ENCODE results near the gene RRAGB. TPM values are rescaled to one million over a fixed set of nuclear protein-coding genes. Genes with fewer than 3 reads are reported as not detected.
A peak's percentile ranks its signal among the peaks of the same experiment; 100 is the strongest.
"Not testable (repeated sequence)": the region's sequence is repeated elsewhere in the genome, so short reads cannot be mapped to it uniquely, and the experiment has no call there.

The RRAGB gene, protein sequence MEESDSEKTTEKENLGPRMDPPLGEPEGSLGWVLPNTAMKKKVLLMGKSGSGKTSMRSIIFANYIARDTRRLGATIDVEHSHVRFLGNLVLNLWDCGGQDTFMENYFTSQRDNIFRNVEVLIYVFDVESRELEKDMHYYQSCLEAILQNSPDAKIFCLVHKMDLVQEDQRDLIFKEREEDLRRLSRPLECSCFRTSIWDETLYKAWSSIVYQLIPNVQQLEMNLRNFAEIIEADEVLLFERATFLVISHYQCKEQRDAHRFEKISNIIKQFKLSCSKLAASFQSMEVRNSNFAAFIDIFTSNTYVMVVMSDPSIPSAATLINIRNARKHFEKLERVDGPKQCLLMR
- total RNA-seq: 28.5 TPM

DNA sequence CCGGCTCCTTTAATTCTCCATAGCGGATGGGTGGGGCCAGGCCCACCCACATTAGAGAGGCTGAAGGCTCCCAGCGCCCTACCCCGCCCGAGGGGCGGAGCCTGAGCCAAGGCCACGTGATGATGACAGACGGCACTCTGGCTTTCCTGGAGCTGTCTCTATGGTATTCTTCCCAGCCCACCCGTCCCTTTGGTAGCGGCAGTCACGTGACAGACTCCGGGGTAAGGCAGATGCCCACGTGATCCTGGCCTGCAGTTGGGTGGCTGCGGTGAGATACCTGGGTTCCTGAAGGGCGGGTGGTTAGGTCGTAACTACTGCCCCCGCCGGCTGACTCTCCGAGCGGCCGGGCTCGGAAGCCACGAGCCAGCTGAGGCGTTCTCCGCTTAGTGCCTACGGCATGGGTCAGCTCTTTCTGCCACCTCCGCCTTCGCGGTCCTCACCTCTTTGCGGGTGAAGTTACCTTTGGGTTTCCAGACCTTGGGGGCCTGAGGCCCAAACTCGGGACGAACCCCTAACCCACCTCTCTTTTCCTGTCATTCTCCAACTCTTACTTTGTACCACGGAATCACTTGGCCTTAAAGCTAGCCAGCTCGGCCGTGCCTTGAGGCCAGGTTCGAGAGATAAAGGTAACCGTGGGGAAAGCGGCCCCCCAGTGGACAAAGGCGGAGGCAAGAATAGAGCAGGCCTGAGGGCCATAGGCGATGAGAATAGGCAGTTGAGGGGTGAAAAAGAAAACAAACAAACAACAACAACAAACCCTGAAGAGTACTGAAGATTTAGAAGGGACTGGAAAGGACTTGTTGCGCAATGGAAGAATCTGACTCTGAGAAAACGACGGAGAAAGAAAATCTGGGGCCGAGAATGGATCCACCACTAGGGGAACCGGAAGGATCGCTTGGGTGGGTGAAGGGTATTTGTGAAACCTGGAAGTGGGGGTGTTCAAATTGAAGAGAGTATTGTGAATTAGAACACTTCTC, at the start of gene RRAGB:
Gene RRAGB, plus strand, starts transcription at position 229 of the 977 bp plus-strand sequence. Its CDS starts 579 bp downstream, at position 808.
- DNase-seq (ENCODE audit: low spot score): peak; percentile 95
- intact Hi-C loops (cut with DNase I): no loop called here
- ATAC-seq: peak; percentile 100

DNA sequence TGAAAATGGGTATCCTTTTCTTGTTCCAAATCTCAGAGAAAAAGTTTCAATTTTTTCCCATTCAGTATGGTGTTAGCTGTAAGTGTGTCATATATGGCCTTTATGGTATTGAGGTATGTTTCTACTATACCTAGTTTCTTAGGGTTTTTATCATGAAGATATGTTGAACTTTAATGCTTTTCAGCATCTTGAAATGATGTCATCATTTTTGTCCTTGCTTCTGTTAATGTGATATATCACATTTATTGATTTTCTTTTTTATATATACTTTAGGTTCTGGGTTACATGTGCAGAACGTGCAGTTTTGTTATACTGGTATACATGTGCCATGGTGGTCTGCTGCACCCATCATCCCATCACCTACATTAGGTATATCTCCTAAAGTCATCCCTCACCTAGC, 49.5 kb upstream of the RRAGB start:
- no peak for DNase-seq (ENCODE audit: low spot score)
- intact Hi-C loops (cut with DNase I): no loop called here
- no peak for ATAC-seq

DNA sequence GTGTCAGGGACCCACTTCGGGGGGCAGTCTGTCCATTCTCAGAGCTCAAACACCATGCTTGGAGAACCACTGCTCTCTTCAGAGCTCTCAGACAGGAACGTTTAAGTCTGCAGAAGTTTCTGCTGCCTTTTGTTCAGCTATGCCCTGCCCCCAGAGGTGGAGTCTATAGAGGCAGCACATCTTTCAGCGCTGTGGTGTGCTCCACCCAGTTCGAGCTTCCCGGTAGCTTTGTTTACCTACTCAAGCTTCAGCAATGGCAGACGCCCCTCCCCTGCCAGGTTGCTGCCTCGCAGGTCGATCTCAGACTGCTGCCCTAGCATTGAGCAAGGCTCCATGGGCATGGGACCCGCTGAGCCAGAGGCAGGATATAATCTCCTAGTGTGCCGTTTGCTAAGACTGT, 29.0 kb upstream of the RRAGB start:
- DNase-seq (ENCODE audit: low spot score); intact Hi-C loops (cut with DNase I); ATAC-seq: not testable (repeated sequence)

DNA sequence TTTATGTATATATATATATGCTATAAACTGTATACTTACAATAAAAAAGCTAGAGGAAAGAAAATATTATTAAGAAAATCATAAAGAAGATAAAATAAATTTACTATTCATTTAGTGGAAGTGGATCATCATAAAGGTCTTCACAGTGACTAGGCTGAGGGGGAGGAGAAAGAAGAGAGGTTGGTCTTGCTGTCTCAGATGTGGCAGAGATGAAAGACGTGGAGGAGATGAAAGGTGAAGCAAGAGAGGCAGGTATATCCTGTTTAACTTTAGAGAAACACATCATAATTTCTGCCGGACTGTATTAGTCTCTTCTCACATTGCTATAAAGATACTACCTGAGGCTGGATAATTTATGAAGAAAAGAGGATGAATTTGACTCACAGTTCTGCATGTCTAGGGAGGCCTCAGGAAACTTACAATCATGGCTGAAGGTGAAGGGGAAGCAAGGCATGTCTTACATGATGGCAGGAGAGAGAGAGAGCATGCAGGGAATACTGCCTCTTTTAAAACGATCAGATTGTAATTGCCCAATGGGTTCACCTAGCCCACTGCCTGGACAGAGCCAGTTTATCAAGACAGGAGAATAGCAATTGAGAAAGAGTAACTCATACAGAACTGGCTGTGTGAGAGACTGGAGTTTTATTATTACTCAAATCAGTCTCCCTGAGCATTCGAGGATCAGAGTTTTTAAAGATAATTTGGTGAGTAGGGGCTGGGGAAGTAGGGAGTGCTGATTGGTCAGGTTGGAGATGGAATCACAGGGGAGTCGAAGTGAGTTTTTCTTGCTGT, 22.1 kb upstream of the RRAGB start:
- intact Hi-C loops (cut with DNase I): no loop called here
- ATAC-seq (no peak), DNase-seq (ENCODE audit: low spot score) (no peak)

DNA sequence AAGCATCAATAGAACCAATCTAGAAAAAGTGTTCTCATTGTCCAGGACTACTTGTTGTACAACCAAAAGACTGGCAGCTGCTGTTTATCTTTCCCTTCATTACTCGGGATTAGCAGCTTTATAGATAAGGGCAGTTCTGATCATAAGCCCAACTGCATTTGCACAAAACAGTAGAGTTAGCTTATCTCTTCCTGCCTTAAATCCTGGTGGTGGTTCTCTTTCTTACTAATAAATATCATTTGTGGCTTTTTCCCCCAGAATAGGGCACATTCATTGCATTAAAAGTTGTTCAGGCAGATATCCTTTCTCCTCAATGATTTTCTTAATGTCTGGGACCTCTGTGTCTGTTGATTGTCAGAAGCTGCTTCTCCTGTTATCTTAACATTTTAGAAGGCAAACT, 20.2 kb upstream of the RRAGB start:
- no peak for DNase-seq (ENCODE audit: low spot score)
- ATAC-seq: no peak
- intact Hi-C loops (cut with DNase I): no loop called here

DNA sequence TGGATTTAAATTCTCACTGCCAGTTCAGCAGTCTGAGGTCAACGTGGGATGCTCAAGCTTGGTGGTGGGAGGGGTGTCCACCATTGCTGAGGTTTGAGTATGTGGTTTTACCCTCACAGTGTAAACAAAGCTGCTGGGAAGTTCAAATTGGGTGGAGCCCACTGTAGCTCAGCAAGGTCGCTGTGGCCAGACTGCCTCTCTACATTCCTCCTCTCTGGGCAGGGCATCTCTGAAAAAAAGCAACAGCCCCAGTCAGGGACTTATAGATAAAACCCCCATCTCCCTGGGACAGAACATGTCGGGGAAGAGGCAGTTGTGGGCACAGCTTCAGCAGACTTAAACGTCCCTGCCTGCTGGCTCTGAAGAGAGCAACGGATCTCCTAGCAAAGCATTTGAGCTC, 14.9 kb upstream of the RRAGB start:
- DNase-seq (ENCODE audit: low spot score) (no peak), ATAC-seq (no peak)
- intact Hi-C loops (cut with DNase I): no loop called here

DNA sequence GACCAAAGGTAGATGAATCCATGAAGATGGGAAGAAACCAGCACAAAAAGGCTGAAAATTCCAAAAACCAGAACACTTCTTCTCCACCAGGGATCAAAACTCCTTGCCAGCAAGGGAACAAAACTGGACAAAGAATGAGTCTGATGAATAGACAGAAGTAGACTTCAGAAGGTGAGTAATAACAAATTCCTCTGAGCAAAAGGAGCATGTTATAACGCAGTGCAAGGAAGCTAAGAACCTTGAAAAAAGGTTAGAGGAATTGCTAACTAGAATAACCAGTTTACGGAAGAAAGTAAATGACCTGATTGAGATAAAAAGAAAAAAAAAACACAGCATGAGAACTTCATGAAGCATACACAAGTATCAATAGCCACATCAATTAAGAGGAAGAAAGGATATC, 14.1 kb upstream of the RRAGB start:
- DNase-seq (ENCODE audit: low spot score); ATAC-seq; intact Hi-C loops (cut with DNase I): not testable (repeated sequence)

DNA sequence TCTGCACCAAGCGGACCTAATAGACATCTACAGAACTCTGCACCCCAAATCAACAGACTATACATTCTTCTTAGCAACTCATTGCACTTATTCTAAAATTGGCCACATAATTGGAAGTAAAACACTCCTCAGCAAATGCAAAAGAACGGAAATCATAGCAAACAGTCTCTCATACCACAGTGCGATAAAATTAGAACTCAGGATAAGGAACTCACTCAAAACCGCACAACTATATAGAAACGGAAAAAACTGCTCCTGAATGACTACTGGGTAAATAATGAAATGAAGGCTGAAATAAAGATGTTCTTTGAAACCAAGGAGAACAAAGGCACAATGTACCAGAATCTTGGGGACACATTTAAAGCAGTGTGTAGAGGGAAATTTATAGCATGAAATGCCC, 12.5 kb upstream of the RRAGB start:
- DNase-seq (ENCODE audit: low spot score); intact Hi-C loops (cut with DNase I); ATAC-seq: not testable (repeated sequence)

DNA sequence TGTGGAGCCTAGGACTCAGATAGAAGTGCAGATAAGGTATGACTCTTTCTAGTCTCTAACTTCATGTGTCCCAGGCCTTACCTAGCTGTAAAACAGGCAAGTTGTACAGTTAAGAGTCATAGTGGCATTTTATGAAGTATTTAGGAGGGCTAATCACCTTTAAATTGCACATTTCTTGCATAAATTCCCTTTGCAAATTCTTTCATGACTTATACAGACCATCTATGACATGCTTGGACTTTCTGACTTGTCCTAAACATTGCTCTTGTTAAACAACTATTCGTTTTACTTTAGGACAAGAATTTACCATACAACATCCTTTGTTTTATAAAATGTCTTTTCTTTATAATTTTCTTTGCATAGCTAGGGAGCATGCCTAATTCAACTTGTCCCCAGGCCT, 7.8 kb upstream of the RRAGB start:
- intact Hi-C loops (cut with DNase I): no loop called here
- no peak for ATAC-seq
- DNase-seq (ENCODE audit: low spot score): no peak

DNA sequence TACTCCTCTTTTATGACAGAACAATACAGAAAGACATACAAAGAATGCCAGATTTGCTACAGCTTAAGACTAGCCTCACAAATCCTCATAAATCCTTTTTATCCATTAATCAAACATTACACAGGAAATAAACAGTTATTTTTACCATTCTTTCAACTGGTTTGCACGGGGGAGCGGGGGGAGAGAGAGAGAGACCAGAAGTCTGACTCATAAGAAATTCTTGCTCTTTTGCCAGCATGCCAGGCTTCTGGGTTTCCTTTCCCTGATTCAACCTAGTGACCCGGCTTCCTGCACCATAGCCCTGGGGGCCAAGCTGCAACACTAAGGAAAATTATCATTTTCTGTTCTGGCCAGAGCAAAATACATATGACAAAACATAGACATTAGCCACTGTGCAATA, 6.8 kb upstream of the RRAGB start:
- intact Hi-C loops (cut with DNase I): no loop called here
- no peak for DNase-seq (ENCODE audit: low spot score)
- no peak for ATAC-seq

DNA sequence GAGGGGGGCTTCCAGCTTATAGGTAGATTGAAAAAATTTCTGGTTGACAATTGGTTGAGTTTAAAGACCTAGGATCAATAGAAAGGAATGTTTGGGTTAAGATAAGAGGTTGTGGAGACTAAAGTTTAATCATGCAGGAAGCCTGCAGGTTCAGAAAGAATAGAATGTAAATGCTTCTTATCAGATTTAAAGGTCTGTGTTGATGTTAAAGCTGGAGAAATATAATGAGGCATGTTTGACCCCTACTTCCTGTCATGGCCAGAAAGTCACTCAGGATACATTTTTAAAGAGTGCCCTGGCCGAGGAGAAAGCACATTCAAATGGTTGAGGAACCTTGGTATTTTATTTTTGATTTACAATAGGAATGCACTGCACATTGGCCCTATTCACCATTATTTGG, 3.9 kb upstream of the RRAGB start:
- intact Hi-C loops (cut with DNase I): no loop called here
- ATAC-seq: no peak
- DNase-seq (ENCODE audit: low spot score): no peak

DNA sequence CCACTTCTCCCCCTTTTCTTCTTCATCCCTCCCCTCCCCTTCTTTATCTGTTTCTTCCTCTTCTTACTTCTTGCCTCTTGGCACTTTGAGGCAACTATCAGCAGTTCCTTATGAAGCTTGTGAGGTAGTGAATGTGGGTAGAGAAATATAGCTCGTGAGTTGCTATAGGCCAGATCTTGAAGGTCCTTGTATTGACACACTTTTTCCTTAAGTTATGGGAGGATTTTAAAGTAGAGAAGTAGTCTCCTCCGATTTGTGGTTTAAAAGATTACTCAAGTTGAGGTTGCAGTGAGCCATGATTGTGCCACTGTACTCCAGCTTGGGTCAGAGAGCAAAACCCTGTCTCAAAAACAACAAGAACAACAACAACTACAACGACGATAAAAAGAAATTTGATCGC, 3.4 kb upstream of the RRAGB start:
- ATAC-seq: no peak
- DNase-seq (ENCODE audit: low spot score): no peak
- intact Hi-C loops (cut with DNase I): no loop called here

DNA sequence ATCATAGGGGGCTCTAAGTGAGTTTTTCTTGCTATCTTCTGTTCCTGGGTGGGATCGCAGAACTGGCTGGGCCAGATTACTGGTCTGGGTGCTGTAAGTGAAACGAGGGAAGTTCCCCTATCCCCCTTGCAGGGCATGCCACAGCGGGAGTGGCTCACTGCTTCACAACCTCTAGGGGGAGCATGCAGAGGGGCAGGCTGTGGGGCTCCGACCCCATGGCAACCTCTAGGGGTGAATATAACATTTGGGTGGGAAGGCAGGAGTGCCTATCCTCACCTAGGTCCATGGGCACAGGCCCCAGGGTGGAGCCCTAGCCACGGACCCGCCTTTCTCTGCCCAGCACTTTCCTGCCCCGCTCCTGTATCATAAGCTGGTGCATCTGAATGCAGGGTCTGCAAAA, 1.7 kb upstream of the RRAGB start:
- DNase-seq (ENCODE audit: low spot score): no peak
- intact Hi-C loops (cut with DNase I): no loop called here
- ATAC-seq: no peak

DNA sequence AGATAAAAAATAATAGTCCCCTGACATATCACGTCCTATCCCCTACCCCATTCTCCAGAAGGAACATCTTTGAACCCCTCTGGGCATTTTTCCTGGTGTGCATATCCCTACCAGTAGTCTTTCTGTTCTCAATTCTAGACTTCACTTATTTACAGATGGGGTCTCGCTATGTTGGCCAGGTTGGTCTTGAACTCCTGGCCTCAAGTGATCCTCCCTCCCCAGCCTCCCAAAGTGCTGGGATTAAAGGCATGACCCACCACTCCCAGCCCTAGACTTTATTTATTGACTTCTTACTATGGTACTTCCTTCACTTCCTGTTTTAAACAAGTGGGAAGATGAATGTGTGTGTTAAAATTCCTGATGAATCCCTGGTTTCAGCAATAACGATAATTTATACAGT, 612 bp upstream of the RRAGB start:
- DNase-seq (ENCODE audit: low spot score) (no peak), ATAC-seq (no peak)
- intact Hi-C loops (cut with DNase I): no loop called here

DNA sequence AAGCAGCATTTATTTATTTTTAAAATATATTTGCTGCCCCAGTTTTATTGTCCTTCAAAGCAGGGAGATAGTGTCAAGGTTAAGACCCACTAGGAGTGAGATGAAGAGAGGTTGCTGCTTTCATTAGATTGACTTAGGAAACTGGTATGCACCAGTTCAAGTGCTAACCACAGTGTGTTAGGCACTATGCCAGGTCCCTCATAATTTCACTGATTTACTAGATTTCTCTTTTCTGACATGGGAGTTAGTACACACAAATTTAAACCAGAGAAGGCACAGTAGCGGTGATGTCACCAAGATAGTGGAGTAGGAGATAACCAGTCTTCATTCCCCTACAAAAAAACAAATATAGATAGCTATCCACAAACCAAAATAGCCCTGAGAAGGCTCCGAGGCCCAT, 14.3 kb downstream of the RRAGB start:
- DNase-seq (ENCODE audit: low spot score) (no peak), ATAC-seq (no peak)
- intact Hi-C loops (cut with DNase I): no loop called here

DNA sequence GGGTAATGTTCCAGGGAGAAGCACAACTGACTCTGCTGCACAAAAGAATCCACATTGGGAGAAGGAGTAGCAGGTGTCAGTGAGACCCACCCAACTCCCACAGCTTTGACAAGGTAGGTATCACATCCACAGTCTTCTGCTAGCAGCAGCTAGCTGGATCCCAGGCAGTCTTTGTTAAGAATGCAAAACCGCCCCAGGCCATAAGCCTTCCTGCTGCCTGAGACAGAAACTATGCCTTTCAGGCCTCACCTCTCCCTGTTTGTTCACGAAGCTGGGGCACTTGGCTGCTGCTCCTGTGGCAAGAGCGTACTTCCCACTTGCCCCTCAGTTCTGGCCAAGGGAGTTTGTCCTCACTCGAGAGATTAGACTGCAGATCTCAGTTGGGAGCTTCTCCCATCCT, 21.4 kb downstream of the RRAGB start:
- no peak for ATAC-seq
- DNase-seq (ENCODE audit: low spot score): no peak
- intact Hi-C loops (cut with DNase I): no loop called here

DNA sequence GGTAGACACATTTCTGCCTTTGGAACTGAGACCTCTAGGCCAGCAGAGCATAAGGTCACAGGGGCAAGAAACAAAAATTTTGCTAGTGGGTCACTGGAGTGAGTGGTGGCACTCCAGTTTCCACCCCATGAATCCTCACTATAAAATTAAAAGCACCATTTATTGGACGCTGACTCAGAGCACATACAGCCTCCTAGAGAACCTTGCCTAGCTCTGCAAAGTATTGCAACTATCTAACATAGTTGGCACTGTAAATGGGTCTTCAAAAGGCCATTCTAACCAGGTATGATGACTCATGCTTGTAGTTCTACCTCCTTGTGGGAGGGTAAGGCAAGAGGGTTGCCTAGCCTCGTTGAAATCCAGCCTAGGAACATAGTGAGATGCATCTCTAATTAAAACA, 25.1 kb downstream of the RRAGB start:
- ATAC-seq (no peak), DNase-seq (ENCODE audit: low spot score) (no peak)
- intact Hi-C loops (cut with DNase I): no loop called here

DNA sequence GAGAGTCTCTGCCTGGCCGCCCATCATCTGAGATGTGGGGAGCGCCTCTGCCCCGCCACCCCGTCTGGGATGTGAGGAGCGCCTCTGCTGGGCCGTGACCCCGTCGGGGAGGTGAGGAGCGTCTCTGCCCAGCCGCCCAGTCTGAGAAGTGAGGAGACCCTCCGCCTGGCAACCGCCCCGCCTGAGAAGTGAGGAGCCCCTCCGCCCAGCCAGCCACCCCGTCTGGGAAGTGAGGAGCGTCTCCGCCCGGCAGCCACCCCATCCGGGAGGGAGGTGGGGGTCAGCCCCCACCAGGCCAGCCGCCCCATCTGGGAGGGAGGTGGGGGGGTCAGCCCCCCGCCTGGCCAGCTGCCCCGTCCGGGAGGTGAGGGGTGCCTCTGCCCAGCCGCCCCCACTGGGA, 30.9 kb downstream of the RRAGB start:
- intact Hi-C loops (cut with DNase I); ATAC-seq; DNase-seq (ENCODE audit: low spot score): not testable (repeated sequence)

DNA sequence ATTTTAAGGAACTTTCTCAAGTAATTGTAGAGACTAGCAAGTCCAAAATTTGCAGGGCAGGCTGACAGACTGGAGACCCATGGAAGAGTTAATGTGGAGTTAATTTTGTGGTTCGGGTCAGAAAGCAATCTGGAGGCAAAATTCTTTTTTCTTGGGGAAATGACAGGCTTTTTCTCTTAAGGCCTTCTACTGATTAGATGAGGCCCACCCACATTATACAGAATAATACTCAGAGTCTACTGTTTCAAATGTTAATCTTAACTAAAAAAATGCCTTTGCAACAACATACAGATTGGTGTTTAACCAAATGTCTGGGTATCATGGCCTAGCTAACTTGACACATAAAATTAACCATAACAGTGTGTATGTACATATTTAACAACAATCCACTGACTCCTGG, 32.7 kb downstream of the RRAGB start:
- intact Hi-C loops (cut with DNase I): no loop called here
- ATAC-seq (no peak), DNase-seq (ENCODE audit: low spot score) (no peak)

Data from sciatic nerve (tissue), 2 donors.